K562 (cell line): Measurements from ENCODE around the gene DEDD. TPM values are rescaled to one million over a fixed set of nuclear protein-coding genes. Genes with fewer than 3 reads are reported as not detected.
A peak's percentile ranks its signal among the peaks of the same experiment; 100 is the strongest.

Source experiments
- BRD9 ChIP-seq: fragments of 450-650 bp; IDR thresholded peaks from 2 replicates; pipeline ENCODE4 v1.6.1; 2018; ENCODE audit warnings: low read depth; ENCODE audit not compliant: partially characterized antibody
- IRF1 ChIP-seq: sonication (generic); formaldehyde crosslinking; IDR thresholded peaks from 2 replicates; pipeline ENCODE4 v1.8.0; 2022; ENCODE audit warnings: missing genetic modification reagents, mild to moderate bottlenecking, borderline replicate concordance
- KDM4B ChIP-seq, 2 experiments: fragments of 450-650 bp in 1 of 2; sonication (generic) in 1 of 2; IDR thresholded peaks; 2 replicates each; pipeline ENCODE4 v1.6.1; 2016 to 2017; ENCODE audit warnings: borderline replicate concordance in 2 of 2, antibody characterized with exemption in 1 of 2, low read depth in 1 of 2, mild to moderate bottlenecking in 1 of 2
- MEF2A ChIP-seq: IDR thresholded peaks from 2 replicates; pipeline ENCODE4 v1.6.1; 2011; ENCODE audit warnings: low read depth, mild to moderate bottlenecking, low read length, moderate library complexity; ENCODE audit not compliant: control insufficient read depth
- NR3C1 ChIP-seq: sonication (generic); formaldehyde crosslinking; IDR thresholded peaks from 2 replicates; pipeline ENCODE4 v1.8.1; 2022; ENCODE audit warnings: missing genetic modification reagents
- PPARD ChIP-seq: fragments of 250-450 bp; sonication (Bioruptor Pico); IDR thresholded peaks from 2 replicates; pipeline ENCODE4 v1.8.0; 2022; ENCODE audit warnings: inconsistent platforms, mild to moderate bottlenecking, moderate library complexity
- SMARCA4 ChIP-seq: fragments of 450-650 bp; IDR thresholded peaks from 2 replicates; pipeline ENCODE4 v1.6.1; 2016
- TAF7 ChIP-seq: fragments of 450-650 bp; IDR thresholded peaks from 2 replicates; pipeline ENCODE4 v1.6.1; 2016; ENCODE audit warnings: missing genetic modification characterization, missing compliant biosample characterization
- TBL1XR1 ChIP-seq, 2 experiments: IDR thresholded peaks; 2 replicates each; pipeline ENCODE4 v1.6.1; 2012; ENCODE audit warnings: improper control_type of control experiment in 2 of 2, low read length in 2 of 2, mild to moderate bottlenecking in 1 of 2
- ZNF253 ChIP-seq: fragments of 250-450 bp; sonication (Bioruptor Pico); conservative IDR thresholded peaks from 2 replicates; pipeline ENCODE4 v1.6.1; 2021; ENCODE audit warnings: mild to moderate bottlenecking
- ZNF274 ChIP-seq: IDR thresholded peaks from 2 replicates; pipeline ENCODE4 v1.6.1; 2011; ENCODE audit warnings: low read depth, mild to moderate bottlenecking, low read length, moderate library complexity, borderline replicate concordance
- polyA plus RNA-seq, 8 experiments: library from polyadenylated mRNA; depleted of rRNA in 4 of 8; stranded (reverse) in 5 of 8; unstranded in 3 of 8; fragments of >200 nt; fragmentation: Nextera tagmentation in 2 of 8; fragmentation: Illumina TruSeq in 1 of 8; extraction: Ambion mirVana in 2 of 8; extraction: Trizol in 1 of 8; gene quantifications; 2 replicates each; pipeline versions ENCODE4 v1.2.1 to v1.2.3, GENCODE V29; 2011 to 2014; ENCODE audit warnings: inconsistent platforms in 1 of 8, missing spikeins in 1 of 8
- total RNA-seq, 7 experiments: library from RNA; depleted of rRNA in 6 of 7; stranded (reverse); fragments of >200 nt in 6 of 7; fragmentation: Illumina TruSeq in 2 of 7; extraction: Trizol in 2 of 7; gene quantifications; 2 replicates each; pipeline versions ENCODE4 v1.2.1 to v1.2.3, GENCODE V29; 2011 to 2021; ENCODE audit warnings: low replicate concordance in 1 of 7
- TF ChIP-seq, protein P1 (sequence below), 2 experiments: fragments of 450-650 bp; conservative IDR thresholded peaks; 2 replicates each; pipeline ENCODE4 v1.6.1; 2017; ENCODE audit warnings: mild to moderate bottlenecking in 2 of 2, moderate library complexity in 2 of 2
- TF ChIP-seq, protein P2 (sequence below): fragments of 250-450 bp; sonication (Bioruptor Pico); IDR thresholded peaks from 2 replicates; pipeline ENCODE4 v1.9.0; 2021; ENCODE audit warnings: mild to moderate bottlenecking, inconsistent platforms
- TF ChIP-seq, protein P3 (sequence below): fragments of 450-650 bp; IDR thresholded peaks from 2 replicates; pipeline ENCODE4 v1.6.1; 2016; ENCODE audit warnings: antibody characterized with exemption
- TF ChIP-seq, protein P4 (sequence below): sonication (generic); formaldehyde crosslinking; IDR thresholded peaks from 2 replicates; pipeline ENCODE4 v1.8.0; 2022; ENCODE audit warnings: mild to moderate bottlenecking, missing genetic modification reagents
- TF ChIP-seq, protein P5 (sequence below): fragments of 450-650 bp; IDR thresholded peaks from 2 replicates; pipeline ENCODE4 v1.7.1; 2018; ENCODE audit warnings: mild to moderate bottlenecking, low read depth; ENCODE audit not compliant: partially characterized antibody

The DEDD gene
- total and polyA plus RNA-seq, 9 of the 15 experiments (the other 6 are each of a cell fraction or from before 2014, with no cell fraction given) = 11.6 to 41.0 (median 16.8) TPM

DNA sequence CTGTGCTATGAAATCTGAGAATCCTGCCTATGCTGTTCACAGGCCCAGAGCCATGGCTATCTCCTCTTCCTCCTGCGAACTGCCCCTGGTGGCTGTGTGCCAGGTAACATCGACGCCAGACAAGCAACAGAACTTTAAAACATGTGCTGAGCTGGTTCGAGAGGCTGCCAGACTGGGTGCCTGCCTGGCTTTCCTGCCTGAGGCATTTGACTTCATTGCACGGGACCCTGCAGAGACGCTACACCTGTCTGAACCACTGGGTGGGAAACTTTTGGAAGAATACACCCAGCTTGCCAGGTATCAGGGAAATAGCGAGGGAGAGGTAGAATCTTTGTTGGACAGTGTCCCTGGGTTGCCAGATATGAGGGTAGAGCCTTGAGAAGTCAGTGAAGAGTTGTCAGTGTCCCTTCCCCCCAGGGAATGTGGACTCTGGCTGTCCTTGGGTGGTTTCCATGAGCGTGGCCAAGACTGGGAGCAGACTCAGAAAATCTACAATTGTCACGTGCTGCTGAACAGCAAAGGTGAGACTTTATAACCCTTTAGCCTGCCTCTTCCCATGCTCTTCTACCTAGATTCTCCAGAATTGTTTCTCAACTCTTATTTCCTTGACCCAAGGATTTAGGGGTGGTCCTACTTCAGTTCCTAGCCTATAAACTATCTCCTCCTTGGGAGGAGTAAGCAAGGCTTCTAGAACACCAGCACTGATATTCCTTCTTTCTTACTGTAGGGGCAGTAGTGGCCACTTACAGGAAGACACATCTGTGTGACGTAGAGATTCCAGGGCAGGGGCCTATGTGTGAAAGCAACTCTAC lies 13.2 kb downstream of the DEDD start (continued):
- TF ChIP-seq ZNF253 (CRISPR knock-in tag) (no peak), IRF1 (no peak), MEF2A (no peak), TBL1XR1 (IDR thresholded peaks at IDR 0.05; ENCODE audit: low read length in 2 of 2) (0 out of 4 replicates have a peak, but pooled peaks of 1 of the 2 experiments have one; percentile 59), TAF7 (no peak), PPARD (CRISPR knock-in tag) (no peak), NR3C1 (CRISPR knock-in tag) (no peak), ZNF274 (no peak), SMARCA4 (no peak), BRD9 (no peak), KDM4B (IDR thresholded peaks at IDR 0.05; ENCODE audit: borderline replicate concordance in 2 of 2, low read depth in 1 of 2) (no peak)
- TF ChIP-seq, protein P1, sequence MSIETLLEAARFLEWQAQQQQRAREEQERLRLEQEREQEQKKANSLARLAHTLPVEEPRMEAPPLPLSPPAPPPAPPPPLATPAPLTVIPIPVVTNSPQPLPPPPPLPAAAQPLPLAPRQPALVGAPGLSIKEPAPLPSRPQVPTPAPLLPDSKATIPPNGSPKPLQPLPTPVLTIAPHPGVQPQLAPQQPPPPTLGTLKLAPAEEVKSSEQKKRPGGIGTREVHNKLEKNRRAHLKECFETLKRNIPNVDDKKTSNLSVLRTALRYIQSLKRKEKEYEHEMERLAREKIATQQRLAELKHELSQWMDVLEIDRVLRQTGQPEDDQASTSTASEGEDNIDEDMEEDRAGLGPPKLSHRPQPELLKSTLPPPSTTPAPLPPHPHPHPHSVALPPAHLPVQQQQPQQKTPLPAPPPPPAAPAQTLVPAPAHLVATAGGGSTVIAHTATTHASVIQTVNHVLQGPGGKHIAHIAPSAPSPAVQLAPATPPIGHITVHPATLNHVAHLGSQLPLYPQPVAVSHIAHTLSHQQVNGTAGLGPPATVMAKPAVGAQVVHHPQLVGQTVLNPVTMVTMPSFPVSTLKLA (conservative IDR thresholded peaks at IDR 0.05) = 0 out of 4 replicates have a peak, but pooled peaks of 1 of the 2 experiments have one; percentile 1
- TF ChIP-seq, protein P2, sequence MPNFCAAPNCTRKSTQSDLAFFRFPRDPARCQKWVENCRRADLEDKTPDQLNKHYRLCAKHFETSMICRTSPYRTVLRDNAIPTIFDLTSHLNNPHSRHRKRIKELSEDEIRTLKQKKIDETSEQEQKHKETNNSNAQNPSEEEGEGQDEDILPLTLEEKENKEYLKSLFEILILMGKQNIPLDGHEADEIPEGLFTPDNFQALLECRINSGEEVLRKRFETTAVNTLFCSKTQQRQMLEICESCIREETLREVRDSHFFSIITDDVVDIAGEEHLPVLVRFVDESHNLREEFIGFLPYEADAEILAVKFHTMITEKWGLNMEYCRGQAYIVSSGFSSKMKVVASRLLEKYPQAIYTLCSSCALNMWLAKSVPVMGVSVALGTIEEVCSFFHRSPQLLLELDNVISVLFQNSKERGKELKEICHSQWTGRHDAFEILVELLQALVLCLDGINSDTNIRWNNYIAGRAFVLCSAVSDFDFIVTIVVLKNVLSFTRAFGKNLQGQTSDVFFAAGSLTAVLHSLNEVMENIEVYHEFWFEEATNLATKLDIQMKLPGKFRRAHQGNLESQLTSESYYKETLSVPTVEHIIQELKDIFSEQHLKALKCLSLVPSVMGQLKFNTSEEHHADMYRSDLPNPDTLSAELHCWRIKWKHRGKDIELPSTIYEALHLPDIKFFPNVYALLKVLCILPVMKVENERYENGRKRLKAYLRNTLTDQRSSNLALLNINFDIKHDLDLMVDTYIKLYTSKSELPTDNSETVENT (CRISPR knock-in tag) = no peak
- TF ChIP-seq, protein P3, sequence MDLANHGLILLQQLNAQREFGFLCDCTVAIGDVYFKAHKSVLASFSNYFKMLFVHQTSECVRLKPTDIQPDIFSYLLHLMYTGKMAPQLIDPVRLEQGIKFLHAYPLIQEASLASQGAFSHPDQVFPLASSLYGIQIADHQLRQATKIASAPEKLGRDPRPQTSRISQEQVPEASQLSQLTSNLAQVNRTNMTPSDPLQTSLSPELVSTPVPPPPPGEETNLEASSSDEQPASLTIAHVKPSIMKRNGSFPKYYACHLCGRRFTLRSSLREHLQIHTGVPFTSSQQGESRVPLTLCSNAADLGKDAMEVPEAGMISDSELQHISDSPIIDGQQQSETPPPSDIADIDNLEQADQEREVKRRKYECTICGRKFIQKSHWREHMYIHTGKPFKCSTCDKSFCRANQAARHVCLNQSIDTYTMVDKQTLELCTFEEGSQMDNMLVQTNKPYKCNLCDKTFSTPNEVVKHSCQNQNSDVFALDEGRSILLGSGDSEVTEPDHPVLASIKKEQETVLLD = no peak
- TF ChIP-seq, protein P4, sequence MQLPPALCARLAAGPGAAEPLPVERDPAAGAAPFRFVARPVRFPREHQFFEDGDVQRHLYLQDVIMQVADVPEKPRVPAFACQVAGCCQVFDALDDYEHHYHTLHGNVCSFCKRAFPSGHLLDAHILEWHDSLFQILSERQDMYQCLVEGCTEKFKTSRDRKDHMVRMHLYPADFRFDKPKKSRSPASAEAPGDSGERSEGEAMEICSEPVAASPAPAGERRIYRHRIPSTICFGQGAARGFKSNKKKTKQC (CRISPR knock-in tag) = no peak
- TF ChIP-seq, protein P5, sequence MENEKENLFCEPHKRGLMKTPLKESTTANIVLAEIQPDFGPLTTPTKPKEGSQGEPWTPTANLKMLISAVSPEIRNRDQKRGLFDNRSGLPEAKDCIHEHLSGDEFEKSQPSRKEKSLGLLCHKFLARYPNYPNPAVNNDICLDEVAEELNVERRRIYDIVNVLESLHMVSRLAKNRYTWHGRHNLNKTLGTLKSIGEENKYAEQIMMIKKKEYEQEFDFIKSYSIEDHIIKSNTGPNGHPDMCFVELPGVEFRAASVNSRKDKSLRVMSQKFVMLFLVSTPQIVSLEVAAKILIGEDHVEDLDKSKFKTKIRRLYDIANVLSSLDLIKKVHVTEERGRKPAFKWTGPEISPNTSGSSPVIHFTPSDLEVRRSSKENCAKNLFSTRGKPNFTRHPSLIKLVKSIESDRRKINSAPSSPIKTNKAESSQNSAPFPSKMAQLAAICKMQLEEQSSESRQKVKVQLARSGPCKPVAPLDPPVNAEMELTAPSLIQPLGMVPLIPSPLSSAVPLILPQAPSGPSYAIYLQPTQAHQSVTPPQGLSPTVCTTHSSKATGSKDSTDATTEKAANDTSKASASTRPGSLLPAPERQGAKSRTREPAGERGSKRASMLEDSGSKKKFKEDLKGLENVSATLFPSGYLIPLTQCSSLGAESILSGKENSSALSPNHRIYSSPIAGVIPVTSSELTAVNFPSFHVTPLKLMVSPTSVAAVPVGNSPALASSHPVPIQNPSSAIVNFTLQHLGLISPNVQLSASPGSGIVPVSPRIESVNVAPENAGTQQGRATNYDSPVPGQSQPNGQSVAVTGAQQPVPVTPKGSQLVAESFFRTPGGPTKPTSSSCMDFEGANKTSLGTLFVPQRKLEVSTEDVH = no peak
